HG03045 (cell line): ENCODE results near the gene TOMT.

Experiments used
- ATAC-seq: cut with Tn5 transposase; IDR thresholded peaks from one replicate; pipeline ENCODE4 v1.9.1; 2021; ENCODE audit warnings: mild to moderate bottlenecking, moderate library complexity; ENCODE audit not compliant: unreplicated experiment

TOMT gene

GRCh38 chr11:72105888-72106287 lies at the start of gene TOMT:
Gene TOMT (plus strand): TSS chr11:72105924. CDS start chr11:72105952, 28 bp downstream.
- no peak for ATAC-seq

DNA sequence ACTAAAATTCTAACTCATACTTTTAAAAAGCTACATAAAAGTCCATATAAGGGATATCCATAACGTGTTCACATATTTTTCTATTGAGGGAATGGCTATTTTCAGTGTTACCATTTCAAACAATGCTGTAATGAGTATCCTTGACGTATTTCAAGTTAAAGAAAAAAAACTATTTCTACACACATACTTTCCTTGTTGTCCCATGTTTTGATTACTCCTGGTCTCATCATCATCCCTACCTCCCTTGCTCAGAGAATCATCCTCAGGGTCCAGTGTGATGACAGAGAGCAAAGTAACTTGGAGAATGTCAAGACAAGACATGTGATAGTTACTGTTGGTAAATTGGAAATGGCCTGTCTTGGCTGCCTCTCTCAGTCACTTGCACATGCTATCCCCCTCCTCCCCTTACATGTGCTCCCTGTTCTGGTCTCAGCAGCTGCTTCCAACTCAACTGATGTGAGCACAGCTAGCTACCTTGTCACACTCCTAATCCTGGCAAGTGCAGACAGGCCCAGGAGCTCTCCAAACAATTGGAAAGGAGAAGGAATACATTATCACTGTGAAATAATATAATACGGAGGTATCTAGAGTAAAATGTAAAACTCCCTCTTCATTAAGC lies 47.2 kb upstream of the TOMT start:
- ATAC-seq = no peak

GRCh38 chr11:72061739-72062396 lies 43.9 kb upstream of the TOMT start:
- no peak for ATAC-seq

GRCh38 chr11:72066855-72067254 lies 38.9 kb upstream of the TOMT start:
- ATAC-seq = no peak

- ATAC-seq = no peak
These were observed 38.5 kb upstream of the TOMT start for GRCh38 chr11:72067266-72067665.

DNA sequence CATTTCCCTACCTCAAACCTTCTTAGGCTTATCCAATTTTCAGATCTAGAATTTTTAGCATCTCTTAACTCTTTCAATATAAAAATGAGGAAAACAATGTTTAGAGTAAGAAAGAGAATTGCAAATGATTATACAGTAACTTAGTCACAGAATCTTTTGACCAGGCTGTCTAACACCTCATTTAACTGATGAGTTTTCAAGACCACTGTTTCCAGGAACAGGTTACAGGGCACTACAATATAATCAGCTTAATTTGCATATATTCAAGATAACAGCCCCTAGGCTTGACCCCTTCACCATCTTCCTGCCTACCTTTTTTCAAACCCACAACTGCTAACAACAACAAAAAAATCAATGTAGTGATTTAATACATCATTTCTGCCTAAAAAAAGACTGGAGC lies 38.0 kb upstream of the TOMT start:
- ATAC-seq = no peak

DNA sequence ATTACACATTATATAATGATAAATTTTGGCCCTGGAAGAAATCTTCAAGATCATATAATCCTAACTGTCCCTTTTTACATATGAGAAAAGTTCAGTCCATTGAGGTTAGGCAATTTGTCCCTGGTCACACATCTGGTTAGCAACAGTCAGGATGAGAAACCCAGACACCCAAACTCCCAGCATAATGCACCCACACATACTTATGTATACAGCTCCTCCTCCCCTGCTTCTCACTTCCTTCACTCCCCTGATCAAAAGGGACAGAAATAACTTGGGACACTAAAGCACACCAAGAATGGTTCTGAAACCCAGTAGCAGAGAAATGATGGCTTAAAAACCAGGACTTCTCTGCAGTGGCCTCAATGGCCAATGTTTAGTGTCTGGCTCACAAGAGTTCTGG lies 36.5 kb upstream of the TOMT start:
- ATAC-seq = no peak

- ATAC-seq = peak; percentile 69
These were observed 35.9 kb upstream of the TOMT start for GRCh38 chr11:72069787-72070251.

GRCh38 chr11:72070491-72070890 lies 35.2 kb upstream of the TOMT start:
- no peak for ATAC-seq

DNA sequence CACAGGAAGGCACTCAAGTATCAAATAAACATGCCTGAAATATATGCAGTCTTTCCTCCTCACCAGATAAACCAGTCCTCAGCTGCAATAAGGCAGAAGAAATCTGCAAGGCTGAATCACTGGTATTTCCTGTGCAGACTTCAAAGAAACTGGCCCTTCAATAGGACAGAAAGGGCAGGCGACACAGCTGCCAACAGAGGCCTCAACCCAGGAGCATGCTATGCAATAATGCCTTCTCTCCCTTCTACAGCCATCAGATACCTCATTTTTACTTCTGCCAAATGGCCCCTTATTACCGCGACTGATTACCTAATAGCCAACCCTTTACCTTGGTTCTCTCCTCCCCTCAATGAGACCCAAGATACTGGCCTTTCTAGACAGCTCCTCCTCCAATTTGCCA lies 33.4 kb upstream of the TOMT start:
- ATAC-seq = no peak

GRCh38 chr11:72075109-72075508 lies 30.6 kb upstream of the TOMT start:
- ATAC-seq = no peak

DNA sequence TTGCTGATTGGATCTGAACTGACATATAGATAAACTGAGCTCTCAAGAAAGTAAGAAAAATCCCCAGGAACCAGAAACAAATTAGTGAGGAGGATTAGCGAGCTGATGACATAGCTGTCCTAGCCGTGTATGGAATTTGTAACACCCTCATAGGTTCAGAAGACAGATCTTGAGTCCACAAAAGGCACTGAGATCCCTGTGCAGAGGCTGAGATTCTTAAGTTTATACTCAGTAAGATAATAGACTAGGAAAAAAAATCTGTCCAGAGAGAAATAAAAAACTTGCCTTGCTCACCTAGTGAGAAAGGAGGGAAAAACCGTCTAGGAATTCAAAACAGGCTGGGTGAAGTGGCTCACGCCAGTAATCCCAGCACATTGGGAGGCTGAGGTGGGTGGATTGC lies 30.0 kb upstream of the TOMT start:
- no peak for ATAC-seq

DNA sequence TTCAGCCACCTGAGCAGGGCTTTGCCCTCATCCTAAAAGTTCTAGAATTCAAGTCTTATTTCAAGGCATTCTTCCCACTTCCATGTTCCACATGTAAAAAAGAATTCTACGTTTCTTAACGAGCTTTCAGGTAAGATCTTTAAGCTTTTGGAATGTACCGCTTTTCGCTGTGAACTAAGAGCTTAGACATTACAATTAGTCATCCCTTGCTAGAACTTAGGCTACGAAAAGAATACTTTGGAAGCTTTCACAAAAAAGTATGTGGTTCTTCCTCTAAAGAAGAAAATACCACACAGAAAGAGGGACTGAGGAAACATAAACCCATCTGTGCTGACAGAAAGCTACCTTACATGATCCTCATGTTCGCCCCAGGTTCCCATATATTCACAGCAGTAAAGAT lies 27.2 kb upstream of the TOMT start:
- no peak for ATAC-seq

DNA sequence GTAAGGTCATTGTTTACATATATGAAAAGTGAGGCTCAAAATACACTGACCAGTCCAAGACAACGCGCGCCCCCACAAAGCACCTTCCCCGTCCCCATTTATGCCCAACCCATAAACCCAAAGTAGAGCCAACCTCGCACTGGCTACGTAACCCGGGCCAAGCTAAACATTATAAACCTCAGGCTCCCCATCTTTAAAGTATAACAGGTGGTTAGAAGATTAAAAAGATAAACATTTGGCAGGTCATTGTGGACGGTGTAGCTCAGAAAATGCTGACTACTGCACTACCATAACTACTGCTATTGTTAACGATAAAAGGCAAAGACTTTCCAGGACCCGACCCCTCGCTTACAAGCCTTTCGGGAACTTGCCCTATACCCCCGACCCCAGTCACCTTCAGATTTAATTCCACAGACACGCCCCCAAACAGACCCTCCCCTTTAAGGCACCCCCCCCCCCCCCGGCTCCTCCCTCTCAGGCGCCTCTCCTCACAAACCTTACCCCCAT lies 25.9 kb upstream of the TOMT start:
- ATAC-seq = no peak

DNA sequence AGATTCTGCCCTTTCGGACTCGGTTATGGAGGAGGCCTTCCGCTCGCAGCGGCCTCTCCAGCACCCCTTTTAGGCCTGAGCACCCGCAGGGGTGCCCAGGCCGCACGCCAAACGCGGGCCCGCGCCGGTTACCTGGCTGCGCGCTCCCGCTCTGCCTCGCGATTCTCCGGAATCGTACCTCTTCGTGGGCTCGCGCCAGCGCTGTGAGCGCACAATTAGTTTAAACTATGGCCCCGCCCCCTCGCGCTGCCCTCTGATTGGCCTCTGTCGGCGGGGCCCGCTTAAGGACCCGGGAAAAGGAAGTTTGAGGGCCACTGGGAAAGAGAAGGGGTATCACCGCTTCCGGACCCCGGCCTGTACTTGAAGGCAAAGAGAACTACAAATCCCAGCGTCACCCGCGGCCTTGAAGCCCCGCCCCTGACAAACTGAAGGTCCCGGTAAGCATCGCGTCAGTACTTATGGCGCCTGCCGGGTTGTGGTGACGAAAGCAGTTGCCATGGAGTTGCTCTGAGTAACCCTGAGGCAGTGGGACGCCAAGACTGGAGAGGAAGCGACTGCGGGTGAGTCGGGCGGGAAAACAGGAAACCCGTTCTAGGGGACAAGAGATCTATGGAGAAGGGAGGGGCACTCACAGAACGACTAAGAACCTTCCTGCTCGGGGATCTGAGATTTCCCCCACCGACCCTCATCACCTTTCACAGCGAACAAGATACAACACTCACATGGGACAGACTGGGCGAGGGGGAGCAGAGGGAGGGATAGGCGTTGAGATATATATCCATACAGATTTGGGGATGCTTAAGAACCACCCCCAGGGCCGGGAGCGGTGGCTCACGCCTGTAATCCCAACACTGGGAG lies 25.2 kb upstream of the TOMT start, which contains the start of the genes LRRC51 and NUMA1:
Gene LRRC51 (plus strand): TSS at position 525 of the 858 bp plus-strand sequence. CDS start 8,234 bp downstream, outside the sequence.
Gene NUMA1 (minus strand): TSS at position 217 of the 858 bp plus-strand sequence. CDS start 44,599 bp downstream, outside the sequence.
- peak; percentile 96 for ATAC-seq

GRCh38 chr11:72081184-72081644 lies 24.5 kb upstream of the TOMT start:
- ATAC-seq = no peak

GRCh38 chr11:72081821-72082453 lies 23.8 kb upstream of the TOMT start:
- ATAC-seq = no peak

- ATAC-seq = no peak
These were observed 22.3 kb upstream of the TOMT start for GRCh38 chr11:72083414-72083813.

DNA sequence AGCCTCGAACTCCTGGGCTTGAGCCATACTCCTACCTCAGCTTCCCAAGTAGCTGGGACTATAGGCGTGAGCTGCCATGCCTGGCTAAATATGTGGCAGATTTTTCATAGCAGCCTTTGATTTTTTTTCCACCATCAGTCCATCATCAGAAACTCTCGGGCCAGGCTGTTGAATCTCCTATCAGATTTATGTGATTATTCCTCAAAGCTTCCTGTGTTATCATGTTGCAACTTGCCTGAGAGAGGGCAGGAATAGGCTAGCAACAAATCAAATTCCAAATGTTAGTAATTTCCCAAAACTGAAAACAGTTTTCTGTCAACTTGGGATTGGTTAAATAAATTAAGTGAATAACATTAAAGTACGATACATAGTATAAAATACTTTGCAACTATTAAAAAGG lies 21.6 kb upstream of the TOMT start:
- ATAC-seq = no peak

DNA sequence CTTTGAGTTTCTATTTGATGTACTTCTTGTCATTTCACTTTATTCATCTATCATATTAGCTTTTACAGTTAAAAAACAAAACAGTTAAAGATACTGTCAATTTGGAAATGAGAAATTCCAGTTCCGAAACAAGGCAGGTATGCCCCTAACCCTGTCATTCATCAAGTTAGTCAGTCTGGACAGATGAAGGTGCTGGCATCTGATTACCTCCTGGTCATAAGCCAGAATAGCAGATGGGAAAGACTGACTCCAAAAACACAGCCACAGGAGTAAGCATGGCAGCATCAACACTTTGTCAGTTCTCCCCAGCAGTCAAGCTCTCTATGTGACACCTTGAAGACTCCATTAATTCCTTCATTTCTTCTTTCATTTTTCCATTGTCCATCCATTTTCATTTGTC lies 20.8 kb upstream of the TOMT start:
- ATAC-seq = no peak
